HepG2 (cell line): ENCODE results near the gene DDX10.

Experiments
- SETDB1 ChIP-seq: sonication (generic); formaldehyde crosslinking; IDR thresholded peaks from 2 replicates; pipeline ENCODE4 v1.5.1; 2020; ENCODE audit warnings: missing genetic modification reagents, mild to moderate bottlenecking, borderline replicate concordance
- SRY ChIP-seq: sonication (generic); formaldehyde crosslinking; IDR thresholded peaks from 2 replicates; pipeline ENCODE4 v1.8.0; 2022; ENCODE audit warnings: mild to moderate bottlenecking, missing genetic modification reagents
- TSC22D2 ChIP-seq: sonication (generic); formaldehyde crosslinking; IDR thresholded peaks from 2 replicates; pipeline ENCODE4 v1.5.1; 2020; ENCODE audit warnings: missing genetic modification reagents, mild to moderate bottlenecking, borderline replicate concordance
- UBTF ChIP-seq: sonication (generic); formaldehyde crosslinking; IDR thresholded peaks from 2 replicates; pipeline ENCODE4 v1.4.0; 2020; ENCODE audit warnings: mild to moderate bottlenecking, missing genetic modification reagents
- ZFP36L1 ChIP-seq: sonication (generic); formaldehyde crosslinking; IDR thresholded peaks from 2 replicates; pipeline ENCODE4 v1.8.0; 2022; ENCODE audit warnings: mild to moderate bottlenecking, missing genetic modification reagents, moderate library complexity
- ZNF414 ChIP-seq: sonication (generic); formaldehyde crosslinking; IDR thresholded peaks from 2 replicates; pipeline ENCODE4 v1.5.0; 2020; ENCODE audit warnings: missing genetic modification reagents

- TF ChIP-seq ZNF414 = no peak
- no peak for TF ChIP-seq UBTF
- TF ChIP-seq ZFP36L1 (CRISPR knock-in tag) = no peak
- TF ChIP-seq SETDB1 (CRISPR knock-in tag) = no peak
- no peak for TF ChIP-seq SRY
- TF ChIP-seq TSC22D2 (CRISPR knock-in tag) = no peak
Observed at GRCh38 chr11:108880510-108880909, 215.6 kb downstream of the DDX10 start.
